Measurements from ENCODE around the gene STXBP6. TPM values are rescaled to one million over a fixed set of nuclear protein-coding genes. Genes with fewer than 3 reads are reported as not detected.
"Not testable (repeated sequence)": the region's sequence is repeated elsewhere in the genome, so short reads cannot be mapped to it uniquely, and the experiment has no call there.

The STXBP6 gene
- total RNA-seq, 4 donors from 2014 or later: 7.1 to 16.8 (median 8.9) TPM

GRCh38 chr14:24806061-24806678 is 243.8 kb downstream of the STXBP6 start:
- no peak overlapping the region for H3K4me3 ChIP-seq
- TF ChIP-seq CTCF (IDR thresholded peaks at IDR 0.05) (peak; percentile 75 to 92 (median 87)), POLR2AphosphoS5 (IDR thresholded peaks at IDR 0.05) (no peak)
- H3K4me1 ChIP-seq: peaks cover 0 to 10% (median 4%) of the 10 kb centered on the region in 4 donors
- H3K9me3 ChIP-seq: no peaks in the 10 kb centered on the region
- H3K36me3 ChIP-seq: no peaks in the 10 kb centered on the region
- 14 to 22% methylated on average over 3 to 9 of the region's 9 CpGs for WGBS, 2 donors (ENCODE audit: low coverage in 1 of 2)
- intact Hi-C loops (cut with DNase I; ENCODE audit: low total_unique reads) (loop anchor here (10.0 kb wide), 1 partner anchor 239 kb away; no protein-coding TSS in a partner anchor), in situ Hi-C loops (cut with MboI; ENCODE audit: low pct_ligation_motif_present in 1 of 4, low pct_unique_long_range_greater_than_20kb in 1 of 4, low sequenced_read_pairs in 3 of 4) (loop anchor here in 3 of 4 donors (10.0 to 25.0 kb wide), 3 partner anchors 239 to 339 kb away; no protein-coding TSS in a partner anchor)
- H3K27ac ChIP-seq: no peak overlapping the region
- peak; percentile 89 for DNase-seq
- no peaks in the 10 kb centered on the region for H3K27me3 ChIP-seq

- Histone ChIP-seq H3K27me3 (no peaks in the 10 kb centered on the region), H3K9me3 (no peaks in the 10 kb centered on the region), H3K36me3 (no peaks in the 10 kb centered on the region), H3K4me3 (no peak overlapping the region), H3K27ac (no peak overlapping the region), H3K4me1 (peaks cover 0 to 10% (median 4%) of the 10 kb centered on the region in 4 donors)
- TF ChIP-seq CTCF (IDR thresholded peaks at IDR 0.05): no peak
- intact Hi-C loops (cut with DNase I; ENCODE audit: low total_unique reads) (loop anchor here (5.0 to 10.0 kb wide), 2 partner anchors 240 to 328 kb away; no protein-coding TSS in a partner anchor), in situ Hi-C loops (cut with MboI; ENCODE audit: low pct_ligation_motif_present in 1 of 4, low pct_unique_long_range_greater_than_20kb in 1 of 4, low sequenced_read_pairs in 3 of 4) (loop anchor here in 3 of 4 donors (10.0 to 25.0 kb wide), 3 partner anchors 240 to 340 kb away; no protein-coding TSS in a partner anchor)
- 37 to 50% methylated on average over 3 of the region's 3 CpGs for WGBS, 2 donors (ENCODE audit: low coverage in 1 of 2)
- no peak for DNase-seq
Measured at GRCh38 chr14:24804552-24805212, 245.3 kb downstream of the STXBP6 start.

- Histone ChIP-seq H3K27ac (no peak overlapping the region), H3K4me3 (no peak overlapping the region), H3K4me1 (peaks cover 0 to 10% (median 4%) of the 10 kb centered on the region in 4 donors), H3K36me3 (no peaks in the 10 kb centered on the region), H3K9me3 (no peaks in the 10 kb centered on the region), H3K27me3 (no peaks in the 10 kb centered on the region)
- 80 to 94% methylated on average over 5 to 10 of the region's 10 CpGs for WGBS, 2 donors (ENCODE audit: low coverage in 1 of 2)
- no peak for DNase-seq
- intact Hi-C loops (cut with DNase I; ENCODE audit: low total_unique reads): loop anchor here (5.0 to 10.0 kb wide), 2 partner anchors 241 to 328 kb away; no protein-coding TSS in a partner anchor
- TF ChIP-seq POLR2A (IDR thresholded peaks at IDR 0.05) (no peak), EP300 (IDR thresholded peaks at IDR 0.05; ENCODE audit: low read depth) (no peak), CTCF (IDR thresholded peaks at IDR 0.05) (no peak), POLR2AphosphoS5 (IDR thresholded peaks at IDR 0.05) (no peak)
- in situ Hi-C loops (cut with MboI; ENCODE audit: low pct_ligation_motif_present in 1 of 4, low pct_unique_long_range_greater_than_20kb in 1 of 4, low sequenced_read_pairs in 3 of 4): loop anchor here in 3 of 4 donors (10.0 to 25.0 kb wide), 3 partner anchors 241 to 341 kb away; no protein-coding TSS in a partner anchor
Measured at GRCh38 chr14:24803933-24804494, 245.9 kb downstream of the STXBP6 start.

- H3K4me1 ChIP-seq: peaks cover 0 to 10% (median 4%) of the 10 kb centered on the region in 4 donors
- H3K9me3 ChIP-seq, H3K36me3 ChIP-seq, DNase-seq, H3K27ac ChIP-seq, H3K4me3 ChIP-seq, H3K27me3 ChIP-seq: not testable (repeated sequence)
- WGBS, 2 donors (ENCODE audit: low coverage in 1 of 2): 92 to 95% methylated on average over 9 to 10 of the region's 10 CpGs
- in situ Hi-C loops (cut with MboI; ENCODE audit: low pct_ligation_motif_present in 1 of 4, low pct_unique_long_range_greater_than_20kb in 1 of 4, low sequenced_read_pairs in 3 of 4) (loop anchor here in 3 of 4 donors (10.0 to 25.0 kb wide), 3 partner anchors 241 to 341 kb away; no protein-coding TSS in a partner anchor), intact Hi-C loops (cut with DNase I; ENCODE audit: low total_unique reads) (loop anchor here (5.0 to 10.0 kb wide), 2 partner anchors 241 to 329 kb away; no protein-coding TSS in a partner anchor)
Measured at GRCh38 chr14:24803426-24803825, 246.5 kb downstream of the STXBP6 start.
